ENCODE measurements around the gene GJD2.

GJD2 gene

GRCh38 chr15:34755419-34755773, 598 bp upstream of the GJD2 start:
- Mint-ChIP-seq H3K36me3 (ENCODE audit: low read depth) (no peaks in the 10 kb centered on the region), H3K9me3 (no peaks in the 10 kb centered on the region), H3K4me1 (peaks cover 2% of the 10 kb centered on the region), H3K27me3 (peaks cover 55% of the 10 kb centered on the region), H3K27ac (no peak overlapping the region), H3K4me3 (no peak overlapping the region)
- ATAC-seq (no peak), DNase-seq (no peak)

DNA sequence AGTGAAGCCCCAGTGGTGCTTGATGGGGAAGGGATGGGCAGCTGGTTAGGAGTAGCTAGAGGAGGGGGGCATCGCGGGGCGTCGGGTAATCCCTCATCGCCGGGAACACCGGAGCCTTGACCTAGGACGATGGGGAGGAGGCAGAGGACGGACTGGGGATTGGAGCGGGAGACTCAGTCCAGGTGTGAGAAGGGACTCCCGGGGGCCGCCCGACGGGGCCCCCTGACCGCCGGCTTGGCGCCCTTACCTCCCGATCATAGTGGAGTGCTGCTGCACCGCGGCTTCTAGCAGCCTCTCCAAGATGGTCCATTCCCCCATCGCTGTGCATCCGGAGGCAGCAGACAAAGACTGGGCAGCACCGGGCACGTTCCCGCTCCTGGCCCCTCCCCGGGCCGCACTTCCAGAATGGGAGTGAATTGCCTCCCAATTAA, 612 bp downstream of the GJD2 start:
- Mint-ChIP-seq H3K27me3 (peaks cover 57% of the 10 kb centered on the region), H3K4me1 (peaks cover 2% of the 10 kb centered on the region), H3K36me3 (ENCODE audit: low read depth) (no peaks in the 10 kb centered on the region), H3K4me3 (no peak overlapping the region), H3K27ac (no peak overlapping the region), H3K9me3 (no peaks in the 10 kb centered on the region)
- ATAC-seq (no peak), DNase-seq (no peak)

DNA sequence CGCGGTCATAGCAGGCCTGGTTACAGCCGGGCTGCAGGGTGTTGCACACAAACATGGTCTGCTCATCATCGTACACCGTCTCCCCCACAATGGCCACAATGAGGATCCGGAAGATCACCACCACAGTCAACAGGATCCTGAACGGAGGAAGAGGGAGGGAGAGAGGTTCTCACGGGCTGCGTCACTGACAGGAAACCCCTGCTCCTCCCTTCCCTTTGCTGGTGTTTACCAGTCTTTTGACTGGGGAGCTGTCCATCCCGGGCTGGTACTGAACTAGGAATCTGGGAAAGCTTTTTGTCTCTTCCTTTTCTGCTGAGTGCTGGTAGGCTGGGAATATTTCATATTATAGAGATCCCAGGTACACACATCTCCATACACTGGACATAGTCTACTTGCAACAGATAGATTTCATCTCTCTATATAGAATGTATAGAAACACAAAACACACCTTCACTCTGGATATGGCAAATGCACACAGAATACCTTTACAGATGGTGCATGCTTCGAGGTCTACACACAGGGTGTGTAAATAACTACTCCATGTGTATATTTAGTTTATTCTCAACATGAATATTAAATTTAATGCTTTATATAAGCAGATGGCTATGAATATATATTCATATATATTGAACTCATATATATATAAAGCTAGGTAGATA, 1.4 kb downstream of the GJD2 start:
- ATAC-seq (no peak), DNase-seq (no peak)
- Mint-ChIP-seq H3K4me1 (peaks cover 2% of the 10 kb centered on the region), H3K27me3 (peaks cover 52% of the 10 kb centered on the region), H3K4me3 (no peak overlapping the region), H3K27ac (no peak overlapping the region), H3K9me3 (no peaks in the 10 kb centered on the region), H3K36me3 (ENCODE audit: low read depth) (no peaks in the 10 kb centered on the region)

DNA sequence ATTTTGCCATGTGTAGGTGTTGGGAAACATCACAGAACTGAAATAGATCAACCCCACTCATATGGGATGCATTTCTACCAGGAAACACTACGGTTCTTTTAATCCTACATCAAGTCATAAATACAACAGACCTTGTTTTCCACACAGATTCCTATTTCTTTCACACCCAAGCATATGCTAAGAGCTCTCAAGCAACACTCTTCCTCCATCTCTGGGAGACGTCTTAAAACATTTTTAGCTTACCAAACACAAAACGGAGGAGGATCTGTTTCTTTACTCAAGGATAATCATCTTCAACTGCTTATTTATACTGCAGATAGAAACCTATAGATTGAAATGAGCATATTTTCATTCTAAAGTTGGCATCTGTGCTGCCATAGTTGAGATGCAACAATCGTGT, 5.1 kb downstream of the GJD2 start:
- DNase-seq = no peak
- no peaks in the 10 kb centered on the region for H3K9me3 Mint-ChIP-seq
- H3K36me3 Mint-ChIP-seq (ENCODE audit: low read depth) = no peaks in the 10 kb centered on the region
- H3K4me3 Mint-ChIP-seq = no peak overlapping the region
- peaks cover 42% of the 10 kb centered on the region for H3K27me3 Mint-ChIP-seq
- no peak overlapping the region for H3K27ac Mint-ChIP-seq
- H3K4me1 Mint-ChIP-seq = peaks cover 2% of the 10 kb centered on the region
- ATAC-seq = no peak

DNA sequence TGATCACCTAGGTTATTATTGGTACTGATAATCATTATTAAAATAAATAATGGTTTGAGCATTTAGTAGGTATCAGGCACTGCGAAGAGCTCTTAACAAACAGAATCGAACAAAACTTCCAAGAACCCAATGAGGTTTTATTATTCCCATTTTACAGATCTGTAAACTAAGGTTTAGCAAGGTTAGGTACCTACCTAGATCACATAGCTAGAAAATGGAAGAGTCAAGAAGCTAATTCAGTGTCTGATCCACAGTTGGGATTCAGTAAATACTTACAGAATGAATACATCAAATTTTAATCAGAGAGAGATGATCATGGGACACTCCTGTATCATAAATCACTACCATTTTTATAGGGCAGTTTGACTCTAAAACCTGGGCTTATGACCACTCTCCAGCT, 15.5 kb downstream of the GJD2 start:
- H3K4me3 Mint-ChIP-seq = no peak overlapping the region
- peaks cover 7% of the 10 kb centered on the region for H3K27me3 Mint-ChIP-seq
- no peak for DNase-seq
- H3K36me3 Mint-ChIP-seq (ENCODE audit: low read depth) = no peaks in the 10 kb centered on the region
- no peaks in the 10 kb centered on the region for H3K4me1 Mint-ChIP-seq
- ATAC-seq = no peak
- no peak overlapping the region for H3K27ac Mint-ChIP-seq
- no peaks in the 10 kb centered on the region for H3K9me3 Mint-ChIP-seq

DNA sequence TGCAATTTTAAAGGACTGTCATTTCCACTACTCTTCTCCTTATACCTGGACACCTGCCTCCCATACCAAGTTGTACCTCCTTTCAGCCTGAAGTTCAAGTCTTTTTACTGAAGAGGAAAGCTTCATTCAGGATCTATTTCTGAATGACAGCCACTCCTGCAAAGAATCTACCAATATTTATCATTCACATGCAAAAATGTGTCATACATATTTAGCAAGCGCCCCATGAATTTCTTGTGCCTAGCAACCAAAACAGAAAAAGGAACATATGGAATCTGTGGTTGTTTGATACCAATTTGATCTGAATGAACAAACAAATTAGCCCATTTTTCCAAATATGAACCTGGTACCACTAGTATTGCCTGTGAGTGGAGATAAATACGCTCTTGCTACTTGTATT, 16.8 kb downstream of the GJD2 start:
- no peak overlapping the region for H3K27ac Mint-ChIP-seq
- no peak for DNase-seq
- no peak overlapping the region for H3K4me3 Mint-ChIP-seq
- H3K27me3 Mint-ChIP-seq = peaks cover 7% of the 10 kb centered on the region
- no peaks in the 10 kb centered on the region for H3K4me1 Mint-ChIP-seq
- H3K9me3 Mint-ChIP-seq = no peaks in the 10 kb centered on the region
- no peak for ATAC-seq
- H3K36me3 Mint-ChIP-seq (ENCODE audit: low read depth) = no peaks in the 10 kb centered on the region

GRCh38 chr15:34737477-34737876, 17.3 kb downstream of the GJD2 start:
- Mint-ChIP-seq H3K4me3 (no peak overlapping the region), H3K27ac (no peak overlapping the region), H3K9me3 (no peaks in the 10 kb centered on the region), H3K36me3 (ENCODE audit: low read depth) (no peaks in the 10 kb centered on the region), H3K27me3 (peaks cover 8% of the 10 kb centered on the region), H3K4me1 (no peaks in the 10 kb centered on the region)
- DNase-seq (no peak), ATAC-seq (no peak)

DNA sequence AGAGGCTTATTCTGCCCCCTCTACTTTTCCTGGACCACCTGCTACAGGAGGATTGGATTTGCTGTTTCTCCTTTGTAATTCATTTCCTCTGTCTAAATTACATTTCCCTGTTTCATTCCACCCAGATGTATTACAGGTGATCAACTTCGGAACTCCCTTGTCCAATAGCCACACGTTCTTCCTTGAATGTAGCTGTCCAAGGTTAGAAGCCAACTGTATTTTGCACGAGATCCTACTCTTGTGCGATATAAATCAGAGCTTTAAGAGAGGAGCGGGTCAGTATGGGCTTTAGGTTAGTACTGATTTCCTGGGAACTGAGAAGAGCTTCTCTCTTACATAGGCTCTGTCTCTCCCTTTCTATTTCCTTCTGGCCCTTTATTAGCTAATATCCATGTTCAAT, 20.5 kb downstream of the GJD2 start:
- no peak for DNase-seq
- Mint-ChIP-seq H3K36me3 (ENCODE audit: low read depth) (no peaks in the 10 kb centered on the region), H3K9me3 (no peaks in the 10 kb centered on the region), H3K4me3 (no peak overlapping the region), H3K27ac (no peak overlapping the region), H3K4me1 (no peaks in the 10 kb centered on the region), H3K27me3 (peaks cover 7% of the 10 kb centered on the region)
- ATAC-seq = no peak

- Mint-ChIP-seq H3K9me3 (no peaks in the 10 kb centered on the region), H3K4me3 (no peak overlapping the region), H3K27ac (no peak overlapping the region), H3K36me3 (ENCODE audit: low read depth) (no peaks in the 10 kb centered on the region), H3K27me3 (peaks cover 7% of the 10 kb centered on the region), H3K4me1 (no peaks in the 10 kb centered on the region)
- no peak for DNase-seq
- no peak for ATAC-seq
These were observed 21.2 kb downstream of the GJD2 start for GRCh38 chr15:34733621-34734020.

DNA sequence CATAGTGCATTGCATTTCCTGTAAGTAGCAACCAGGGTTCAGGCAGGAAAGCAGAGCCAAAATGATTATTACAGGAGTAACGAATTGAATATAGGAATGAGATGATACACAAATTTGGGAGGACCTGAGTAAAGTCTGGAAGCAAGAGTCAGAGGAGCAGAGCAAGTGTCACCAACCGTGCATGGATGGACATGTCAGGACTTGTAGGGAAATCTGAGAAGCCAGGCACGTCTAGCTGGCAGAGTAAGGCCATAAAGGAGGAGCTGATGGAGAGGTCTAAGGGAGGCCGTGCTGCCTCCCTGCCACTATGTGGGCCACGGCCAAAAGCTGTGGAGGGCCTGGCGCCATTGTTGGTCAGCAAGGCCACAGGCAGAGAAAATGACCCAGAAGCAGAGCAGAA, 22.4 kb downstream of the GJD2 start:
- no peak overlapping the region for H3K4me3 Mint-ChIP-seq
- no peaks in the 10 kb centered on the region for H3K9me3 Mint-ChIP-seq
- no peaks in the 10 kb centered on the region for H3K36me3 Mint-ChIP-seq (ENCODE audit: low read depth)
- no peak overlapping the region for H3K27ac Mint-ChIP-seq
- no peaks in the 10 kb centered on the region for H3K4me1 Mint-ChIP-seq
- H3K27me3 Mint-ChIP-seq = peaks cover 7% of the 10 kb centered on the region
- DNase-seq (no peak), ATAC-seq (no peak)

GRCh38 chr15:34730701-34731100, 24.1 kb downstream of the GJD2 start:
- Mint-ChIP-seq H3K4me1 (no peaks in the 10 kb centered on the region), H3K27me3 (peaks cover 16% of the 10 kb centered on the region), H3K27ac (no peak overlapping the region), H3K4me3 (no peak overlapping the region), H3K36me3 (ENCODE audit: low read depth) (no peaks in the 10 kb centered on the region), H3K9me3 (no peaks in the 10 kb centered on the region)
- no peak for ATAC-seq
- no peak for DNase-seq

DNA sequence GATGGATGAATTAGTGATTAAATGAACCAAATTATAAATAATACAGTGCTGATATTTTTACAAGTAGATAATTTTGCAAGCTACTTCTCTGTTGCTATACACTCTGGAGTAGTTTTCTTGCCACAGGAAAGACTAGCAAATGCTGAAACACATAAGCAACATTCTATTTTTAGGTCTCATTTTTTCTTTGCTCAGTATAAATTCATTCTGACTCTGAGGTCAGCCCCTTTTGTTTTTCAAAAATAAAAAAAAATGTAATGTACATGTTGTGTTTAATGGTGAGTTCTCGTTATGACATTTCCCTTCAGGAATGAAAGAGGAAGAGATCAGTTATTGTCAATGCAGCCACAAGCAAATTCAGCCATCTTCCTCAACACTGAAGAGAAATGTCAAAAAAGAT, 24.9 kb downstream of the GJD2 start:
- Mint-ChIP-seq H3K9me3 (no peaks in the 10 kb centered on the region), H3K27ac (no peak overlapping the region), H3K4me1 (no peaks in the 10 kb centered on the region), H3K27me3 (peaks cover 19% of the 10 kb centered on the region), H3K36me3 (ENCODE audit: low read depth) (no peaks in the 10 kb centered on the region), H3K4me3 (no peak overlapping the region)
- no peak for ATAC-seq
- DNase-seq = no peak

GRCh38 chr15:34729056-34729455, 25.7 kb downstream of the GJD2 start:
- Mint-ChIP-seq H3K27me3 (peaks cover 23% of the 10 kb centered on the region), H3K36me3 (ENCODE audit: low read depth) (no peaks in the 10 kb centered on the region), H3K4me3 (no peak overlapping the region), H3K4me1 (no peaks in the 10 kb centered on the region), H3K9me3 (no peaks in the 10 kb centered on the region), H3K27ac (no peak overlapping the region)
- DNase-seq (no peak), ATAC-seq (no peak)

GRCh38 chr15:34726406-34727100, 28.2 kb downstream of the GJD2 start:
- H3K4me3 Mint-ChIP-seq = no peak overlapping the region
- ATAC-seq (no peak), DNase-seq (no peak)
- peaks cover 2% of the 10 kb centered on the region for H3K4me1 Mint-ChIP-seq
- no peak overlapping the region for H3K27ac Mint-ChIP-seq
- no peaks in the 10 kb centered on the region for H3K9me3 Mint-ChIP-seq
- H3K36me3 Mint-ChIP-seq (ENCODE audit: low read depth) = no peaks in the 10 kb centered on the region
- peaks cover 39% of the 10 kb centered on the region for H3K27me3 Mint-ChIP-seq

GRCh38 chr15:34725556-34725955, 29.2 kb downstream of the GJD2 start:
- DNase-seq (no peak), ATAC-seq (no peak)
- Mint-ChIP-seq H3K9me3 (no peaks in the 10 kb centered on the region), H3K27ac (no peak overlapping the region), H3K4me1 (peaks cover 2% of the 10 kb centered on the region), H3K4me3 (no peak overlapping the region), H3K36me3 (ENCODE audit: low read depth) (no peaks in the 10 kb centered on the region), H3K27me3 (peaks cover 46% of the 10 kb centered on the region)

GRCh38 chr15:34724481-34724880, 30.3 kb downstream of the GJD2 start:
- DNase-seq (no peak), ATAC-seq (no peak)
- Mint-ChIP-seq H3K36me3 (ENCODE audit: low read depth) (no peaks in the 10 kb centered on the region), H3K9me3 (no peaks in the 10 kb centered on the region), H3K4me3 (no peak overlapping the region), H3K27ac (no peak overlapping the region), H3K4me1 (peaks cover 2% of the 10 kb centered on the region), H3K27me3 (peaks cover 46% of the 10 kb centered on the region)
